ENCODE results near the gene KCNQ1OT1. TPM values are rescaled to one million over a fixed set of nuclear protein-coding genes. Genes with fewer than 3 reads are reported as not detected.

The KCNQ1OT1 gene
- total RNA-seq, 4 donors from 2014 or later = 2.5 to 4.5 (median 3.1) TPM

- Histone ChIP-seq H3K9me3 (no peaks in the 10 kb centered on the region), H3K36me3 (peaks cover 3% of the 10 kb centered on the region), H3K27ac (no peak overlapping the region), H3K27me3 (no peaks in the 10 kb centered on the region), H3K4me1 (no peaks in the 10 kb centered on the region), H3K4me3 (no peak overlapping the region)
- no peak for TF ChIP-seq EP300 (IDR thresholded peaks at IDR 0.05)
- TF ChIP-seq POLR2AphosphoS5 (IDR thresholded peaks at IDR 0.05) = no peak
- no peak for TF ChIP-seq POLR2A (IDR thresholded peaks at IDR 0.05)
- TF ChIP-seq, protein P1, sequence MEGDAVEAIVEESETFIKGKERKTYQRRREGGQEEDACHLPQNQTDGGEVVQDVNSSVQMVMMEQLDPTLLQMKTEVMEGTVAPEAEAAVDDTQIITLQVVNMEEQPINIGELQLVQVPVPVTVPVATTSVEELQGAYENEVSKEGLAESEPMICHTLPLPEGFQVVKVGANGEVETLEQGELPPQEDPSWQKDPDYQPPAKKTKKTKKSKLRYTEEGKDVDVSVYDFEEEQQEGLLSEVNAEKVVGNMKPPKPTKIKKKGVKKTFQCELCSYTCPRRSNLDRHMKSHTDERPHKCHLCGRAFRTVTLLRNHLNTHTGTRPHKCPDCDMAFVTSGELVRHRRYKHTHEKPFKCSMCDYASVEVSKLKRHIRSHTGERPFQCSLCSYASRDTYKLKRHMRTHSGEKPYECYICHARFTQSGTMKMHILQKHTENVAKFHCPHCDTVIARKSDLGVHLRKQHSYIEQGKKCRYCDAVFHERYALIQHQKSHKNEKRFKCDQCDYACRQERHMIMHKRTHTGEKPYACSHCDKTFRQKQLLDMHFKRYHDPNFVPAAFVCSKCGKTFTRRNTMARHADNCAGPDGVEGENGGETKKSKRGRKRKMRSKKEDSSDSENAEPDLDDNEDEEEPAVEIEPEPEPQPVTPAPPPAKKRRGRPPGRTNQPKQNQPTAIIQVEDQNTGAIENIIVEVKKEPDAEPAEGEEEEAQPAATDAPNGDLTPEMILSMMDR (IDR thresholded peaks at IDR 0.05) = no peak
- peak; percentile 25 to 32 for DNase-seq (ENCODE audit: low spot score in 2 of 2)
- 79% methylated on average over 5 of the region's 5 CpGs for WGBS
These were observed 18.2 kb downstream of the KCNQ1OT1 start for GRCh38 chr11:2681408-2682145.

DNA sequence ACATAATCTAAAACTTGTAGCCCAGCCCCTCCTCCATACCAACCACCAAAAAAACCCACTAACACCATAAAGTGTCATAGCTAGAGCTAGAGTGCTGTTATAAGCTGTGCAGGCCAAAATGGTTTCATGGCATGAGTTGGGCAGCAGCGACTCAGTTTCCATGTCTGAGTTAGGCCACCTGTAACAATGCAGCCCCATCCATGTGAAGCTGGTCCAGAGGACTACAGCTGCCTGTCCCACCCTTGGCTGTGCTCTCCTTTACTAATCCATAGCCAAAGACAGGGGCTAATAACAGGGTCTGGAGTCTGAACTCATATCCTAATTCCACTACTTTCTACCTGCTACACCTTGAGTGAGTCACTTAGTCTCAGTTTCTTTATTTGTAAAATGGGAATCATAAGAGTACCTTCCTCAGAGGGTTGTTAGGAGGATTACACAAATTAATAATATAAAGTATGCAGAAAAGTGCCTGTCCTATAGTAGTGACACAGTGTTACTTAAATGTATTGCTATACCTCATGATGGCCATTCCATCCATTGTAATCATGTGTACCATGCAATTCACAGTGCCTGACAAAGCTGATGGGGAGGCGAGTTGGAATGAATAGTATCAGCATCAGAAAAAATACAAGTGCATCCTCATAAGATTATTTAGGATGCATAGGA lies 20.6 kb downstream of the KCNQ1OT1 start:
- 97% methylated on average over 2 of the region's 2 CpGs for WGBS
- H3K27me3 ChIP-seq = no peaks in the 10 kb centered on the region

GRCh38 chr11:2678396-2678795 lies 21.4 kb downstream of the KCNQ1OT1 start:
- TF ChIP-seq POLR2AphosphoS5 (IDR thresholded peaks at IDR 0.05) = no peak
- Histone ChIP-seq H3K27me3 (no peaks in the 10 kb centered on the region), H3K27ac (no peak overlapping the region), H3K36me3 (no peaks in the 10 kb centered on the region), H3K9me3 (no peaks in the 10 kb centered on the region), H3K4me3 (no peak overlapping the region), H3K4me1 (peaks cover 8% of the 10 kb centered on the region)
- 92% methylated on average over 1 of the region's 1 CpG for WGBS
- no peak for DNase-seq (ENCODE audit: low spot score in 2 of 2)

More for the DNA sequence above, 20.6 kb downstream of the KCNQ1OT1 start:
- H3K9me3 ChIP-seq = no peaks in the 10 kb centered on the region
- H3K27ac ChIP-seq = no peak overlapping the region
- no peak for TF ChIP-seq POLR2AphosphoS5 (IDR thresholded peaks at IDR 0.05)
- no peak for TF ChIP-seq POLR2A (IDR thresholded peaks at IDR 0.05)
- TF ChIP-seq, protein P1 (IDR thresholded peaks at IDR 0.05) = no peak
- no peak for TF ChIP-seq EP300 (IDR thresholded peaks at IDR 0.05)
- H3K36me3 ChIP-seq = no peaks in the 10 kb centered on the region
- H3K4me1 ChIP-seq = peaks cover 8% of the 10 kb centered on the region
- H3K4me3 ChIP-seq = no peak overlapping the region
- no peak for DNase-seq (ENCODE audit: low spot score in 2 of 2)

GRCh38 chr11:2677127-2677526 lies 22.7 kb downstream of the KCNQ1OT1 start:
- peaks cover 8% of the 10 kb centered on the region for H3K4me1 ChIP-seq
- H3K36me3 ChIP-seq = no peaks in the 10 kb centered on the region
- H3K27ac ChIP-seq = no peak overlapping the region
- TF ChIP-seq POLR2A (IDR thresholded peaks at IDR 0.05) (no peak), POLR2AphosphoS5 (IDR thresholded peaks at IDR 0.05) (no peak), EP300 (IDR thresholded peaks at IDR 0.05) (no peak)
- TF ChIP-seq, protein P1 (IDR thresholded peaks at IDR 0.05) = no peak
- WGBS = 53% methylated on average over 1 of the region's 1 CpG
- no peaks in the 10 kb centered on the region for H3K9me3 ChIP-seq
- DNase-seq (ENCODE audit: low spot score in 2 of 2) = no peak
- H3K27me3 ChIP-seq = no peaks in the 10 kb centered on the region
- H3K4me3 ChIP-seq = no peak overlapping the region

DNA sequence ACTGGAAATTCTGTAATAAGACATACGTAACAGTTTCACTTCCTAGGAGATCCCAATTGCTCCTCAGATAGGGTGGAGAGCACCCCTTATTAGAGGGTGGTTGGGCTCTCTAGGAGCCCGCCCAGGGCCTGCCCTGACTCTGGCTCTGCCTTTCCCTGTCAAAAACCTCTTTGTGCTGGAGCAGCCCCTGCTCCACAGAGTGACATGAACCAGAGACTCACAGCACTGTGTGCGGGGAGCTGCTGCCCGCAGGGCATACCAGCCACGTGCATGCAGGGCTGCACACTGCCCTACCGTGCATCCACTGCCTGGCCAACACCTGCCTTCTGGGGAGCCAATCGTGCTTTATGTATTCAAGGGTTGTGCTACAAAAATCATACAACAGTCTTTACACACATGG lies 24.3 kb downstream of the KCNQ1OT1 start:
- 80% methylated on average over 7 of the region's 7 CpGs for WGBS
- Histone ChIP-seq H3K27ac (no peak overlapping the region), H3K9me3 (no peaks in the 10 kb centered on the region), H3K4me1 (peaks cover 8% of the 10 kb centered on the region), H3K27me3 (no peaks in the 10 kb centered on the region), H3K36me3 (no peaks in the 10 kb centered on the region), H3K4me3 (no peak overlapping the region)
- no peak for TF ChIP-seq POLR2A (IDR thresholded peaks at IDR 0.05)
- no peak for TF ChIP-seq EP300 (IDR thresholded peaks at IDR 0.05)
- TF ChIP-seq, protein P1 (IDR thresholded peaks at IDR 0.05) = no peak
- TF ChIP-seq POLR2AphosphoS5 (IDR thresholded peaks at IDR 0.05) = no peak
- peak; percentile 48 to 52 for DNase-seq (ENCODE audit: low spot score in 2 of 2)
